PC-3 (cell line): Measurements from ENCODE around the gene TBX1.

Source experiments
- CTCF ChIP-seq: fragments of 300-600 bp; sonication (generic); conservative IDR thresholded peaks from 2 replicates; pipeline ENCODE4 v1.5.1; 2017; ENCODE audit warnings: antibody characterized with exemption, low read depth, mild to moderate bottlenecking, low read length
- EZH2 ChIP-seq: fragments of 300-600 bp; sonication (generic); IDR thresholded peaks from one replicate; pipeline ENCODE4 v1.6.1; 2017; ENCODE audit warnings: antibody characterized with exemption, mild to moderate bottlenecking, low read length; ENCODE audit not compliant: unreplicated experiment
- EZH2phosphoT487 ChIP-seq: fragments of 300-600 bp; sonication (generic); IDR thresholded peaks from 2 replicates; pipeline ENCODE4 v1.6.1; 2018; ENCODE audit warnings: mild to moderate bottlenecking, antibody characterized with exemption, low read length, borderline replicate concordance

GRCh38 chr22:19720999-19721329, 39.6 kb upstream of the TBX1 start:
- no peak for TF ChIP-seq EZH2
- TF ChIP-seq CTCF: no peak
- no peak for TF ChIP-seq EZH2phosphoT487
